LNCaP clone FGC (cell line): ENCODE results near the gene ZNF197.

ENCODE experiments used
- DNase-seq: peaks from one replicate; pipeline ENCODE4 v3.0.0-alpha.2; 2011; ENCODE audit warnings: low read depth
- H3K4me3 ChIP-seq: 2 replicates; pipeline ENCODE4 v1.5.1; 2011; ENCODE audit warnings: mild to moderate bottlenecking, low read depth, low read length, control low read depth
- CTCF ChIP-seq: IDR thresholded peaks from 2 replicates; pipeline ENCODE4 v1.5.1; 2012; ENCODE audit warnings: mild to moderate bottlenecking; ENCODE audit not compliant: control insufficient read depth, insufficient read depth; ENCODE audit errors: extremely low read depth

The ZNF197 gene

GRCh38 chr3:44685128-44685800, 60.4 kb downstream of the ZNF197 start:
- DNase-seq: no peak
- H3K4me3 ChIP-seq: no peak overlapping the region
- TF ChIP-seq CTCF: no peak

- no peak overlapping the region for H3K4me3 ChIP-seq
- no peak for TF ChIP-seq CTCF
- DNase-seq: no peak
Observed at GRCh38 chr3:44687898-44688297, 63.1 kb downstream of the ZNF197 start.
